ENCODE measurements around the gene KLHL29.

KLHL29 gene

GRCh38 chr2:23411752-23412431 lies 26.9 kb downstream of the KLHL29 start:
- no peak overlapping the region for H3K27ac ChIP-seq
- TF ChIP-seq ZFX (IDR thresholded peaks at IDR 0.05): no peak
- TF ChIP-seq CTCF (conservative IDR thresholded peaks at IDR 0.05): no peak

DNA sequence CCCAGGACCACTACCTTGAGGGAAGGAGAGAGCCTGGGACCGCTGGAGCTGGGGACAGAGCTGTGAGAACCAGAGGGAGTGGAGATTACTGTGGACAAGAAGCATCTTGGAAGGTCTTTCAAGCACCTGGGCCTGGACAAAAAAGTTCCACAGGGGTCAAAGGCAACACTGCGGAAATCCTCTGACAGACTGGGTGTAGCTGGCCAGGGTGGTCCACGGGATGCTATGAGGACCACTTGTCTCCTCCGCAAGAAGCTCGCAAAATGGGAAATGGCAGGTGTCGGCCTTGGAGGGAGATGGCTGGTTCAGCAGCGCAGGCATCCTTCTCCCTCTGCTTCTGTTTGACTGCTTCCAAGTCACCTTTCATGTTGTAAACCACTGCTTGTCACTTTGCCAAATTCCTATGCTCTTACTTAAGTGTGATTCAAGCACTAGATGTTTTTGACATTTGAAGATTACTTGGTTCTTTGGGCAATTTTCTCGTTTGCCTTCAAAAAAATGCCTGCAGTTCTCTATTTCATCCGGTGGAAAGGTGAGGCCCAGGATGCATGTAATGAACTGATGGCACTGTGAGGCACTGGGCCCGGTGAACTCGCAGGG lies 27.7 kb downstream of the KLHL29 start:
- TF ChIP-seq CTCF (conservative IDR thresholded peaks at IDR 0.05): no peak
- no peak for TF ChIP-seq ZFX (IDR thresholded peaks at IDR 0.05)
- no peak overlapping the region for H3K27ac ChIP-seq

GRCh38 chr2:23413641-23414040 lies 28.7 kb downstream of the KLHL29 start:
- TF ChIP-seq ZFX (IDR thresholded peaks at IDR 0.05): no peak
- no peak for TF ChIP-seq CTCF (conservative IDR thresholded peaks at IDR 0.05)
- H3K27ac ChIP-seq: no peak overlapping the region

- H3K27ac ChIP-seq: no peak overlapping the region
- TF ChIP-seq ZFX (IDR thresholded peaks at IDR 0.05) (no peak), CTCF (conservative IDR thresholded peaks at IDR 0.05) (no peak)
These were observed 29.1 kb downstream of the KLHL29 start for GRCh38 chr2:23414106-23414505.

DNA sequence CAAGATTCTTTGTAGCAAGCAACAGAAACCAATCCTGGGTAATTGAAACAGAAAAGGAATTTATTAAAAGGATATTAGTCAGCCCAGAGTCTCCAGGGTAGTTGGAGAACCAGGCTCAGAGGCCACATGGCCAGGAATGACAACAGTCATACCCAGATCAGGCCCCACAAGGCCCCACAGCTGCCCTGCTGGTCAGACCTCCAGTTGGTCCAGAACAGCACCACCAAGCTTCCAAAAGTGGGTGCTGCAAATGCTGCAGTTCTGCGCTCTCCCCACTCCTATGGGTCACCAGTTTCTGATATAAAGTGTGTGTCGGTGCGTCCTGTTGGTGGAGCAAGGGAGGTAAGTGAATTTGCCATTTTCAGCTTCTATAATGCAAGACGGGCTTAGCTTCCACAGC lies 29.9 kb downstream of the KLHL29 start:
- TF ChIP-seq CTCF (conservative IDR thresholded peaks at IDR 0.05) (no peak; the same call in 1 of the 2 replicates), ZFX (IDR thresholded peaks at IDR 0.05) (no peak)
- no peak overlapping the region for H3K27ac ChIP-seq

- TF ChIP-seq ZFX (IDR thresholded peaks at IDR 0.05) (no peak), CTCF (conservative IDR thresholded peaks at IDR 0.05) (no peak)
- H3K27ac ChIP-seq: no peak overlapping the region
These were observed 32.3 kb downstream of the KLHL29 start for GRCh38 chr2:23417310-23417709.

GRCh38 chr2:23418056-23418455 lies 33.1 kb downstream of the KLHL29 start:
- TF ChIP-seq ZFX (IDR thresholded peaks at IDR 0.05): no peak
- no peak for TF ChIP-seq CTCF (conservative IDR thresholded peaks at IDR 0.05)
- no peak overlapping the region for H3K27ac ChIP-seq
